NCI-H748 (cell line): ENCODE data around the gene SFMBT1.

Experiments used
- DNase-seq: peaks from one replicate; lab custom pipeline; 2025; ENCODE audit not compliant: unreplicated experiment; lab: John Stamatoyannopoulos, UW

The SFMBT1 gene

DNA sequence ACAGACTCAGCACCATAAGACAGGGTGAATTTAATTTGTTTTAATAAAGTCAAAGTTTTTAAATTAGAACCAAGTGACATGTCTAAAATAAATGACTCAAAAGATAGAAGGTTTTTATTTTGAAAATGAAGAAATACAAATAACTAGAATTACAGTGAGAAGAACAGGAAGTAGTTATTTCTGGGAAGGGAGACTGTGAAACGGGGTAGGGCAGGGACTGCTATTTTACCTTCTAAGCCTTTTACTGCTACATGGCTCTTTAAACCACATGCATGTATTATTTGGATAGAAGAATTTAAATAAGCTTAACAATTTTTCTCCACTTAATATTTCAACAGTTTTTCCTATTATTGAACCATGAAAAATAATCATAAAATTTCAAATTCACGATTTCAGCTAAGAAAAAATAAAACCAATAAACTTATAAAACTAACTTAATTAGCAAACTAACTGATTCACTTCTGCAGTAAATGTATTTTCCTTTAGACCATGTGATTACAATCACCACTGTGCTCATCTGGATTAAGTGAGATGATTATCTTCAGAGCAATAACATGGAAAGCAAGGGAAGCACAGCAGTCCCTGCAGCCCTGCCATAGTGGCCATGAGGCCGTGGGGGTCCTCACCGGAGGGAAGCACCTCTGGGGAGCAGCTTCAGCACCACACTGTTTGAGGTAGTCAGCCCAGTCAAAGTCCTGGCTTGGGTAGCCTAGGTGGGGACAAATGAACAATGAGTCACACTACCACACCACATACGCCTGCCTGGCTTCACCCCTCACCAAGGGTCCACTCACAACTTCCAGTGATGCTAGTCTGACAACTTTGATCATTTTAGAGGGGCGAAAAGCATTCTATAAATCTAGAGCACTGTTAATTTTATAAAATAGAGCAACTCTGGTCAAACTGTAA is 120.2 kb downstream of the SFMBT1 start:
- DNase-seq: no peak

DNA sequence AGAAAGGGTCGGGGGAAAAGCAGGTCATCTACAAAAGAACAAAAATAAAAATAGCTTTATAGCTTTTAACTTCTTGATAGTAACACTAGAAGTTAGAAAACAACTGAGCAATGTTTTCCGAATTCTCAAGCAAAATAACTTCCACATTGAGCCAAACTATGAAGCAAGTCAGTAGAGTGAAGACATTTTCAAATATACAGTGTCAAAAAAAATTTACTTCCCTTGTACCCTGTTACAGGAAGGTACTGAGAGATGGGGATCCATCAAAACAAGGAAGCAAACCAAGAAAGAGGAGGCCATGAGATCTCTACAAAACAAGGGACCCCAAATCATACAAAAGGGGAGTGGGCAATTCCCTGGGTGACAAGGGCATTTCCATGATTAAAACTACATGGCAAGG is 121.9 kb downstream of the SFMBT1 start:
- DNase-seq: no peak

DNA sequence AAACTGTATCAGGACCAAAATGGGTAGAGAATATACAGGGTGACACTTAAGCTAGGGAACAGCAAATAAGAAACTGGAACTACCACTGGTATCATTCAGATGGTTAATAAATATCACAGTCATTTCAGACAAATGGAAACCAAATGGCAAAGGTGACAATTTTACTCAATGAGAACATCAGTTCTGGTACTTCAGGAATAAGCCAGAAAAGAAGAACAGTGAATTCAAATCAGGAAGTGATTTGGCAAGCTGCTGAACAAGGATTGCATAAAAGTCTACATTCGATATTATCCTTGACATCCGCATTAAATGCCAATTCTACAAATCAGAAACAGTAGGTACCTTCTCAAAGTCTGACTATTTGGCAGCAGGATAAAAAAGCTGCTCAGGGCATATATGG is 125.0 kb downstream of the SFMBT1 start:
- no peak for DNase-seq

DNA sequence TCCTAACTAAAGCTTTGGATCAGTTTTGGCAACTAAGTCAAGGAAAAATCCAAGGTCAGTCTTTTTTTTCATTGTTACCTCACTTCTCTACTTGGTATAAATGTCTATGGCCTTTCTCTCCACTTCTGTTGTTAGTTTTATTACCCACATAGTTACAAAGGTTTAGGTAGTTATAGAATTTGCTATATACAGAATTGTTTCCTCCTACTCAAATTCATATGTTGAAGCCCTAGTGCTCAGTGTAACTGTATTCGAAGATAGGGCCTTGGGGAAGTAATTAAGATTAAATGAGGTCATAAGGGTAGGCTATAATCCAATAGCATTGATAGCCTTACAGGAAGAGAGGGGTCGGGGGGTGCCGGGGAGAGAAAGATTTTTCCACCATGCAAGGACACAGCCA is 128.8 kb downstream of the SFMBT1 start:
- DNase-seq: no peak

DNA sequence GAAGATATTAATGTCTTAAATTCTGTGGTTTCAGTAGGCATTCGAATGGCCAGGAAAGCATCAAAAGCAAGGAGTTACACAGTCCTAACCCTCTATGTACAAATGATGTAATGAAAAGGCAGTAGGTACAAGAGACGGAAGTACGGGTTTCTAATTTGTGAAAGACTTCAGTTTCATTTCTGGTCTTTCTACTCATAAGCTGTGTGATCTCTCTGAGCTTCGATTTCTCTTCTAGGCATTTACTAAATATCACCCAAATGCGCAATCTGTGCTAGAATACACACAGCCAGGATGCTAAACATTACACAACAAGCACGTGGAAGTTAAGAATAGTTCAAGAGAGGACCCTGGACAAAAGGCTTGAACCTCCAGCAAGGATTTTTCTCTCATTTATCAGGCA is 130.6 kb downstream of the SFMBT1 start:
- DNase-seq: no peak

DNA sequence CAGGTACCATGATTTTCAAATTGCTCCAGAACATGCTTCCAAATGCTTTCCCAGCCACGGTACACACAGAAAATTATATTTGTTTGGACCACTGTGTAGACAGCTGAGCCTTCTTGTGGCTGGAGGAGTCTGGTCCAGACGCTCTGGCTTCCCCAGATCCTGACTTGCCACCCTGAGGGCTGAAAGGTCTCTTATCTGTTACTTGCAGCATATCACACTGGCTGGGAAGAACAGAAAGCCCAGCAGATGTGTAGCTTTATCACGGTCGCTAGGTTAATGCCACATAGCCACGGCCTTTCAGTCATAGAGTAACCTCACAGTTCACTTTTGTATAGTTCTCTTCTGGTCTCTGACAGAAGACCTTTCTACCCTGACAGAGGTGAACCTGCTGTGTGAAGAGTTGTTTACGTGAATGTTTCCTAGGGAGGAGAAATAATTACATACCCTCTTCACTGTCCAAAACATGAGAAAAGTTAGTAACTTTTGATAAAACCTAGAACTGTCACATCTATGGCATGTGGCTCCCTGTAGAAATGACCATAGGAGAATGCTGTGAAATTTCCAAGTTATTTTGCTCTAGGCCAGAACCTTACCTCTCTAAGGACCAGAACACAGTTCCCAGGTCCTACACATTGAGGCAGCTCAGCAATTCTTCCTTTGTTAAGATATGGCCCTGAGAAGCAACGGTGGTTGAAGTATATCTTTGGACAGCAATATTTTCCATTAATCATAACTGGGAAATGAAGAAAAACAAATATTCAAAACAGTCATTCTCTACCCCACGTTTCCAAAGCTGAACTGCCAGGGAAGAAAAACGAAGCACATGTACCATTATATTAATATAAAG is 132.8 kb downstream of the SFMBT1 start:
- no peak for DNase-seq

DNA sequence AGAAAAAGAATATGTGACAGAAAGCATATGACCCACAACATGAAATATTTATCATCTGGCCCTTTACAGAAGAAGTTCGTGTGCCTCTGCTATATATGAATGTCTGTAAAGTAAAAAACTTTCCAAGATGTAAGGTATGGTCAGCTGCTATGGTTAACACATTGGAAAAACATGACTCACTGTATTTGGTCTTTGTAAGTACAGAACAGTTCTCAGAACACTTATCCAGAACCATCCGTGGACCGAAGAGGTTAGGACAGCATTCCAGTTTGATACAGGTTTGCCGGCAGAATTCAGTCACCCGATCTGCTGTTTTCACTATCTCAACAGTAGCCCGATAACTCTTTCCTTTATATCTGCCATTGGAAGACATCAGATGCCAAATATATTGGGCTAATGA is 135.1 kb downstream of the SFMBT1 start:
- no peak for DNase-seq

DNA sequence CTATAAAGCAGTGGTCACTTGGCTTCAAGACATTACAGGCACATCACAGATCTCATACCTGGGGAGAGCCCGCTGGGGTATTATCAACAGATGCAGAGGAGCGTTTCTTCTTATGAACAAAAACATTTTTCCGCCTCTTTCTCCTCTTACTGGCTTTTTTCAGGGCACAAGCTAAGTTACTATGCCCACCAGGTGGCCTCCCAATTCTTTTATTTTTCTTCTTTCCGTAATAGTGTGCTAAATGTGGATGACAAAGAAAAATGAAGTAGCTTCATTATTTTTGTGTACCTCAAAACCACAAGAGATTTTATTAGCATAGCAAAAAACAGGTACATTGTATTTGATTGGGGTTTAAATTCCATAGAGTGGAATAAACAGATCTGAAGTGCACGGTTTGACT is 138.4 kb downstream of the SFMBT1 start:
- DNase-seq: no peak

DNA sequence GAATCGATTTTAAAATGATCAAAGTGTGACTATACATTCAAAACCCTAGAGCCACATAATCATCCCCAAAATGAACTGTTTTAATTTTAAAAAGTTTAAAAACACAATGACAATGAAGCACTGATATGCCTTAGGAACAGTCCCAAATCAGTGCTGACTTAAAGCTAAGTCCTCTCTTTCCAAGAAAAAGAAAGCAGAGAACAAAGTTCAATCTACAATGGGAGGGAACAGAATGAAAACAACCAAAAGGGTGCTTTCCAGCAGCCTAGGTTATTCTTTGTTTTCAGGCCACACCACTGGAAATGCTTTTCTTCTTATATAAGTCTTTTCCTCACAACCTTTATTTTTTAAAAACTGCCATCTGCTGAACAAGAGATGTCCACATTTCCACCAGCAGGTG is 141.3 kb downstream of the SFMBT1 start:
- DNase-seq: no peak

DNA sequence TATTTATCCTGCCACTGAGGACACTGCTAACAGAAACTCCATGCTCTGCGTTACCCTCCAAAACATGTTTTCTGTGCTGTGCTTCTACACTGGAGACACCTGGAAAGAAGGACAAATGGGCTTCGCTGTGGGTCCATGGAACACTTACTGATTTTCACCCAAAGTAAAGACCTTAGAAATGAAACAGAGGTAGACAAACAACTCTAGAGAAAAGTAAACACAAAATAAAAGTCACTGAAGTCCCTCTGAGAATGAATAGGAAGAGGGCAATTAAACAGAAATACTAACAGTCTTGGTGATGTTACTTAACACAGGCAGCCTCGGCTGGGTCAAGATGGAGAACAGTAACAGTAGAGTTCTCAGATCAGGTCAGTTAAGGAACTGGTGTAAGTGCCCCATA is 141.9 kb downstream of the SFMBT1 start:
- no peak for DNase-seq

DNA sequence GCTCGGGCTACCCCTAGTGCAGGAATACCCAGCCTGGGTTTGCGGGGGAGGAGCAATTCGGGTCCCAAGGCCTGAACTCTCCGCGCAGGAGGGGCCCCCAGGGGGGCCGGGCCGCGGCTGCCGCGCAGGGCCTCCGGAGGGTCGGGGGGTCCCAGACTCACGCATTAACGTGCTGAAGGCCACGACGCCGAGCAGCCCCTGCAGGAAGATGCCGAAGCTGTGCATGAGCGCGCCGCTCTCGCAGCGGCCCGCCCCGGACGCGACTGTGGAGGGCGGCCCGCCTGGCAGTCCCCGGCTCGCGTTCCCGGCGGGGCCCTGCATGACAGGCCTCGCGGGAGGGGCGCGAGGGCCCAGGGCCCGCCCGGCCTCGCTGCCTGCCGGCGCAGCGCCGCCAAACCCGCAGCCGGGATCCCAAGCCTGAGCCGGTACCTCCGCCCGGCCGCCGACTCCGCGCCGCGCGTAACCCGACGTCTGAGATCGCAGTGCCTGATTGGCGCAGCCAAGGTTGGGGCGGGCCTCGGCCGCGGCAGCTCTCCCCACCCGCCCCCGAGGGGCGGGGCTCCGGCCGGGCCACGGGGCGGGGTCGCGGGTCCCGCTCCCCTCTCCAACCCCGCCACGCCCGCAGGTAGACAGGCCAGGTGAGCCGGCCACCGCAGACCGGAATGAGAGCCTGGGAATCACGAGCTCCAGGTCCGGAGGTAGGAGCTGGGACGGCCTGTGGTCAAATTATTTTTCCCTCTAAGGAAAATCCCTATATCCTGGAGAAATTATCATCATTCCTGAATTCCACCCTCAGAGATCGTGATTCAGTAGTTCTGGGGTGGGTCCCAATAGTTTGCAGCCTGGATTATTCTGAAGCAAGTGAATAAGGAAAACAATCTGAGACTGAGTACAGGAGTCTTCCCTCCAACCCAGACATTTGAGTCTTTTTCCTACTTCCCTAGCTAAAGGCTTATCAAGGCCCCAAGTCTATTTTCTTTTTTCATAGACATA is 148.4 kb downstream of the SFMBT1 start, which contains the start of gene STIMATE:
STIMATE (minus strand) TSS at position 419 of the 993 bp plus-strand sequence; CDS start at position 321, 98 bp downstream.
- DNase-seq: peak; percentile 87

DNA sequence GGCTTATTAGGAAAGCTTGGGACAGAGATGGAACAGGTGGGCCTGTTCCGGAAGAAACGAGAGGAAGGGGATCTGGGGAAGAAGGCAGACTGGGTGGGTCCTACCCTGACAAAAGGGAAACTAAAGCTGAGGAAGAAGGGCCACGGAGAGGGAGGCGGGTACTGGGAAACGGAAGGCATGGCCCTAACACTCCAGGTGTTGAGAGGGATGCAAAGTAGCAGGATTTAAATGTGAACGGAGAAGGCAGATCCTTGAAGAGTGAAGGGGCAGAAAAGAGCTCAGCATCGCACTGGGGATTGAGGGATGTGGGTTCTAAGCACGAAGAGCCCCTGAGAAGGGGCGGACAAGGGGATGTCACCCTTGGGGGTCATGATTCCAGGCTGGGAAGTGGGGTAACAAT is 149.3 kb downstream of the SFMBT1 start:
- peak; percentile 18 for DNase-seq

DNA sequence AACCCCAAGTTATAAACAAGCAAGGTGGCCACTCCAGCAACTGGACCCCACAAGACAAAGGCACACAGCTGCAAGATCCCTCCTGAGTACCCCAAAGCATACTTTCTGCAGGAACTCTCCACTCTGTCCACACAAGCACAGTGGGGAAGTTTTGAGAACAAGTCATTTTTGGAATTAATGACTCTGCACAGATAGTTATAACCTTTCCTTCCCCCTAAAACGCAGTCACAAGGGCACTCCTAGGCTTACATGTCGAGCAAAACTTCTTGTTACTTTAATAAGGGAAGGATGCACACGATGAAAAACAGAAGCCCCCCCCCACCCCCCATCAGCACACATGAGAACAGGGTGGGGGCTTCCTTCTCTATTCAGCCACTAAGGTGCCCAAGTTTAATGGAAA is 149.7 kb downstream of the SFMBT1 start:
- no peak for DNase-seq

DNA sequence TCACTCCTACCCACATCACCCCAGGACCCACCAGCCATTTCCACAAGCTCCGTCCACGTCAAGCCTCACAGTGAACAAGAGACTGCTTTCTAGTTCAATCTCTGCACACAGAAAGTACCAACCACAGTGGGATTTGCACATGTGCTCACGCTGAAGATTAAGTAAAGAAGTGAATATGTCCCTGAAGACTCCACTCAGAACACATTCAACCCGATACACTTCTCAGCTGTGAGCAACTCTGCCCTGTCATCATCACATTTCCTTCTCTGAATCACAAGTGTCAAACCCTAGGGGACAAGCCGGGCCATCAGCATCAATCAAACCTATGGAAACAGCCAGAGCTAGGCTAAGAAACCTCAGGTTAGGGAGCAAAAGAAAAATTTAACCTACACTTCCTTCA is 150.5 kb downstream of the SFMBT1 start:
- no peak for DNase-seq

DNA sequence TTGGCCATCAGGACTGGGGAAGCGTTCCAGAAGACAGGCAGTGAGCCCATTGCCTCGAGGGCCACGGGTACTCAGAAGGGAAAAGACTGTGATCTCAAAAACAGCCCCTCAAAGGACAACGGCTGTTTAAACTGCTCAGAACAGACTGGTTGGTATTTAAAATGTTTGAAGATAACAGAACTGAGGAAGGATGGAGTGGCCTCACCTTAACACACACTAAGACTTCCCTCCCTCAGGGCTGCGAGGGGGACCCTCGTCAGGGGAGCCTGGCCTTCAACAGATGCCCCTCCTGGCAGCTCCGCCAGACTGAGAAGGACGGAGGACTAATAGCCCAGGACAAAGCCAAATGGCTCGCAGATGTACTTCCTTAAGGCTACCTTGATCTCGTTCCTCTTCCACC is 151.1 kb downstream of the SFMBT1 start:
- DNase-seq: no peak

DNA sequence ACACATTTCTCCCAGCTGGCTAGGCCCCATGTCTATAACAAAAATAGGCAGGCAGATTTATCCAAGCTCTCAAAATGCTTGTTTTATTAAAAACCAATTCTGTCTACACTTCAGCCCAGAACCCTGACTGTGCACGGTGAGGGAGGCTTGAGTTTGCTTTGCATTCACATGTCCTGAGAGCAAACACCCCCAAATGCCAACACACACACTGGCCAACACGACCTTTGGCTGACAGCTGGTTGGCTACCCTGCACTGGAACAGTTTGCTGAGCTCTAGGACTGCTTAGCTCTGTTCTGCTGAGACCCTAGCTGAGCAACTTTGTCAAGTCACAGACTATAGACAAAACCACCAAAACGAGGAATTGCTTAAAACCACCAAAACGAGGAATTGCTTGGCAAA is 152.2 kb downstream of the SFMBT1 start:
- DNase-seq: no peak

DNA sequence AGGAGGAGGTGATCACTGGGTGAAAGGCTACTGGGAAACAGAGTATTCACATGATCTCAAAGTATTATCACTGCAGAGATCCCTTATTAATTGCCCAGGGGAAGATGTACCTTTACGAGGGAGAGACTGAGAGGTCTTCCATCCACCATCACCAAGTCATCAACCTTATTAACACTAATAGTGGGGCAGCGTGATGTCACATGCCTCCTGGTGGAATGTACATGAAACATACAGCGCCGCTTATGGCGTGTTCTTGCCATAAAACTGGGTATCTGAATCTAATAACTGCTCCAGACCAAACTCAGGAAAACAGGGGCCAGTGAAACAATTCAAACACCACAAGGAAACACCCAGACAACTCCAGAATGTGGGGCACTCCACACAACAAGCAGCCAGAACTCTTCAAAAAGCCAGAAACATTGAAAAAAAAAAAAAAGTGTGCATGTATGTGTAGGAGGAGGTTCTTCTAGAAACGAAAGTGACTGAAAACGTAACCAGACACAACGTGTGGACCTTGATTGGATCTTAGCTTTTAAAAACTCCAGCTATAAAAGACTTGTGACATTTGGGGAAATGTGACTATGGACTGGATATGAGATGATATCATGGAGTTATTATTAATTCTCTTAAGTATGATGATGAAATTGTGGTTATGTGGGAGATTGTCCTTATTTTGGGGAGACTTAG is 153.1 kb downstream of the SFMBT1 start:
- DNase-seq: no peak

DNA sequence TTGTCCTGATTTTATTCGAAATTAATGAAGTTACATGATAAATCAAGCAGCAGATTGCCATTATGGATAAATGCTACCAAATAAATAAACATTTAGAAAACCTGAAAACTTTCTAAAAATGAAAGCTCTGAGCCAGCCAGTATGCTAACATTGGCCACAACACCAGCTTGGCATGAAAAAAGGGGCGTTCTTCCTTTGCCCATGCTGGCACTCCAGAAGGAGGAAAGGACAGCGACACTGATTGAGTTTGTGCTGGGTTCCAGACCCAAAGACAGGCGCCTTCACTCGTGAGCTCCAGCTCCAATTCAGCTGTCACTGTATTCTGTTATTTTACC is 153.6 kb downstream of the SFMBT1 start:
- no peak for DNase-seq

DNA sequence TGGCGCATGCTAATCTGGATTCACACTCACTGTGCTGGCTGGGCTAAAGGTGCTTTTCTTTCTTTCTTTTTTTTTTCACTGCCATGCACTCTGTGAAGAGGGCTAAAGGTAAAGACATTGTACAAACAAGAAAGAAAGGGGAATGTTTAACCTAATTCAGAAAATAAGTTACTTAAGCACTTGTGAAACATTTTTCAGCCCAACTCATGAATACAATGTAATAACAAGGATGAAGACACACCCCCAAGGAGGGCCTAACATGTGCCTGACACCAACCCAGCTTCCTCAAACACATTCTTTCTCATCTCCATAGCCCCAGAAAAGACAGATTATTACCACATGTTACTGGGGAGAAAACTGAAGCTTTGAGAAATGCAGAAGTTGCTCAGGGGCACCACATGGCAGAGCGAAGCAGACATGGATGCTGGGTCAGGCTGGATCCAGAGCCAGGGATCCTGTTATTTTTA is 154.2 kb downstream of the SFMBT1 start:
- no peak for DNase-seq

DNA sequence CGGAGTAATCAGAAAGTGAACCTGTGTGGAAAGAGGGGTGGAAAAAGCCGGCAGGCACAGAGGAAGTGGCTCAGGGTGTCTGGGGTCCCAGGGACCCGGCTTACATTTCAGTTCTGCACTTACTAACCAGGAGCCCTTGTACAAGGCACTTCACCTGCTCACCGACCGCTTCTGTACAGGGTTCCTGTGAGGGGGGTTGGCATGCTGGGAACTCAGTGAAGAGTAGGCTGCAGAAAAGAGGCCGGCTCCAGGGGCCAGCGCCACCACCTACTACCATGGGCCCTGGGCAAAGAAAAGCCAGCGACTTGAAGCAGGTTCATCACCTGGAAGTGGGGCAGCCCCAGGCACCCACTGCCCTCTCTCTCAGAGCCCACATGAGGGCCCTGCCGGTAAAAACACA is 154.7 kb downstream of the SFMBT1 start:
- DNase-seq: no peak
